Lung (tissue), 12 donors: ENCODE results near the gene SYNGR3. TPM values are rescaled to one million over a fixed set of nuclear protein-coding genes. Genes with fewer than 3 reads are reported as not detected.

ENCODE experiments used
- ATAC-seq: fragments of 200-7000 bp; cut with Tn5 transposase; one replicate; pipeline ENCODE4 v1.9.1; 2020; ENCODE audit warnings: moderate number of reproducible peaks; ENCODE audit not compliant: insufficient read depth, low FRiP score
- DNase-seq, 3 donors: peaks; one replicate each; pipeline ENCODE4 v3.0.0-alpha.2; 2013 to 2017
- H3K27ac ChIP-seq, 2 donors: one replicate each; pipeline ENCODE4 v1.5.1; 2013; ENCODE audit warnings: mild to moderate bottlenecking in 2 of 2, moderate library complexity in 2 of 2, control low read depth in 1 of 2, inconsistent platforms in 1 of 2, low read depth in 1 of 2, low read length in 1 of 2
- H3K27me3 ChIP-seq, 3 donors: one replicate each; pipeline ENCODE4 v1.5.1; 2013; ENCODE audit warnings: low read length in 2 of 3; ENCODE audit not compliant: control insufficient read depth in 3 of 3, insufficient read depth in 3 of 3
- H3K36me3 ChIP-seq, 4 donors: one replicate each; pipeline ENCODE4 v1.5.1; 2013; ENCODE audit warnings: low read length in 4 of 4, mild to moderate bottlenecking in 1 of 4, moderate library complexity in 1 of 4; ENCODE audit not compliant: control insufficient read depth in 4 of 4, insufficient read depth in 4 of 4
- H3K4me1 ChIP-seq, 5 donors: one replicate each; pipeline ENCODE4 v1.5.1; 2013; ENCODE audit warnings: low read length in 5 of 5, mild to moderate bottlenecking in 2 of 5, moderate library complexity in 1 of 5; ENCODE audit not compliant: control insufficient read depth in 5 of 5, insufficient read depth in 5 of 5
- H3K4me3 ChIP-seq: one replicate; pipeline ENCODE4 v1.5.1; 2013; ENCODE audit warnings: mild to moderate bottlenecking, control low read depth, moderate library complexity
- H3K9ac ChIP-seq, 2 donors: one replicate each; pipeline ENCODE4 v1.5.1; 2013; ENCODE audit warnings: low read length in 2 of 2, control low read depth in 1 of 2; ENCODE audit not compliant: insufficient read depth in 1 of 2
- H3K9me3 ChIP-seq, 4 donors: one replicate each; pipeline ENCODE4 v1.5.1; 2013; ENCODE audit warnings: low read length in 3 of 4, mild to moderate bottlenecking in 1 of 4, moderate library complexity in 1 of 4; ENCODE audit not compliant: control insufficient read depth in 4 of 4, insufficient read depth in 3 of 4
- WGBS, 2 donors: extraction: QIAGEN DNeasy Blood & Tissue Kit; methylation state at CpG; one replicate each; pipeline ENCODE4 v1.1.7; 2013; 5-methylcytosine and 5-hydroxymethylcytosine counted together
- polyA plus RNA-seq, 2 donors: library from polyadenylated mRNA; stranded (reverse); fragments of 200-250 nt; gene quantifications; one replicate each; pipeline ENCODE4 v1.2.1, GENCODE V29; 2013
- total RNA-seq, 2 donors: library from RNA; depleted of rRNA in 1 of 2; stranded (reverse); fragments of >200 nt in 1 of 2; gene quantifications; one replicate each; pipeline ENCODE4 v1.2.1, GENCODE V29; 2014 to 2021
- TF ChIP-seq, protein P1 (sequence below): IDR thresholded peaks from 2 replicates; pipeline ENCODE4 v1.5.1; 2012; ENCODE audit warnings: mild to moderate bottlenecking; ENCODE audit errors: control extremely low read depth, extremely low read depth
- donor health status: control.
- donor health status: control.
- donor health status: Bipolar disorder and iron deficiency.
- donor health status: healthy.
- donor health status: DM: yes; HTN: yes; CAD: no.

The SYNGR3 gene
- total and polyA plus RNA-seq, 4 donors = 0.10 to 0.69 (median 0.43) TPM

DNA sequence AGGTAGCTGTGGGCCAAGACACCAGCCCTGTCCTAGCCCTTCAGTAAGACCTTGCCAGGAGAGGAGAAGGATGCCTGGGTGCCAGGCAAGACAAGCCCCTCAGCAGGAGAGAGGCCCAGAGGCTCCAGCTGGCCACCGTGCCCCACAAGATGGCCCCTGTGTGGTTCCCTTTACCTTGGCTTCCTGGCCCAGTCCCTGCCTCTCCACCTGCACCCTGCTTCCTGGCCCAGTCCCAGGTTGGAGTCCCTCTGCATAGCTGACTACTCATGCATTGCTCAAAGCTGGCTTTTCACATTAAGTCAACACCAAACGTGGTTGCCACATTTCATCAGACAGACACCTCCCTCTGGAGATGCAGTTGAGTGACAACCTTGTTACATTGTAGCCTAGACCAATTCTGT is 4.0 kb downstream of the SYNGR3 start:
- no peak overlapping the region for H3K4me3 ChIP-seq
- H3K27me3 ChIP-seq = peaks cover 0 to 27% (median 24%) of the 10 kb centered on the region in 3 donors
- no peaks in the 10 kb centered on the region for H3K9me3 ChIP-seq
- peaks cover 0 to 7% (median 6%) of the 10 kb centered on the region in 5 donors for H3K4me1 ChIP-seq
- ATAC-seq = no peak
- WGBS, 2 donors = 50 to 57% methylated on average over 2 of the region's 2 CpGs
- H3K9ac ChIP-seq = no peak overlapping the region
- H3K27ac ChIP-seq = no peak overlapping the region
- TF ChIP-seq, protein P1, sequence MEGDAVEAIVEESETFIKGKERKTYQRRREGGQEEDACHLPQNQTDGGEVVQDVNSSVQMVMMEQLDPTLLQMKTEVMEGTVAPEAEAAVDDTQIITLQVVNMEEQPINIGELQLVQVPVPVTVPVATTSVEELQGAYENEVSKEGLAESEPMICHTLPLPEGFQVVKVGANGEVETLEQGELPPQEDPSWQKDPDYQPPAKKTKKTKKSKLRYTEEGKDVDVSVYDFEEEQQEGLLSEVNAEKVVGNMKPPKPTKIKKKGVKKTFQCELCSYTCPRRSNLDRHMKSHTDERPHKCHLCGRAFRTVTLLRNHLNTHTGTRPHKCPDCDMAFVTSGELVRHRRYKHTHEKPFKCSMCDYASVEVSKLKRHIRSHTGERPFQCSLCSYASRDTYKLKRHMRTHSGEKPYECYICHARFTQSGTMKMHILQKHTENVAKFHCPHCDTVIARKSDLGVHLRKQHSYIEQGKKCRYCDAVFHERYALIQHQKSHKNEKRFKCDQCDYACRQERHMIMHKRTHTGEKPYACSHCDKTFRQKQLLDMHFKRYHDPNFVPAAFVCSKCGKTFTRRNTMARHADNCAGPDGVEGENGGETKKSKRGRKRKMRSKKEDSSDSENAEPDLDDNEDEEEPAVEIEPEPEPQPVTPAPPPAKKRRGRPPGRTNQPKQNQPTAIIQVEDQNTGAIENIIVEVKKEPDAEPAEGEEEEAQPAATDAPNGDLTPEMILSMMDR = no peak
- DNase-seq = no peak
- peaks cover 0 to 12% (median 7%) of the 10 kb centered on the region in 4 donors for H3K36me3 ChIP-seq

DNA sequence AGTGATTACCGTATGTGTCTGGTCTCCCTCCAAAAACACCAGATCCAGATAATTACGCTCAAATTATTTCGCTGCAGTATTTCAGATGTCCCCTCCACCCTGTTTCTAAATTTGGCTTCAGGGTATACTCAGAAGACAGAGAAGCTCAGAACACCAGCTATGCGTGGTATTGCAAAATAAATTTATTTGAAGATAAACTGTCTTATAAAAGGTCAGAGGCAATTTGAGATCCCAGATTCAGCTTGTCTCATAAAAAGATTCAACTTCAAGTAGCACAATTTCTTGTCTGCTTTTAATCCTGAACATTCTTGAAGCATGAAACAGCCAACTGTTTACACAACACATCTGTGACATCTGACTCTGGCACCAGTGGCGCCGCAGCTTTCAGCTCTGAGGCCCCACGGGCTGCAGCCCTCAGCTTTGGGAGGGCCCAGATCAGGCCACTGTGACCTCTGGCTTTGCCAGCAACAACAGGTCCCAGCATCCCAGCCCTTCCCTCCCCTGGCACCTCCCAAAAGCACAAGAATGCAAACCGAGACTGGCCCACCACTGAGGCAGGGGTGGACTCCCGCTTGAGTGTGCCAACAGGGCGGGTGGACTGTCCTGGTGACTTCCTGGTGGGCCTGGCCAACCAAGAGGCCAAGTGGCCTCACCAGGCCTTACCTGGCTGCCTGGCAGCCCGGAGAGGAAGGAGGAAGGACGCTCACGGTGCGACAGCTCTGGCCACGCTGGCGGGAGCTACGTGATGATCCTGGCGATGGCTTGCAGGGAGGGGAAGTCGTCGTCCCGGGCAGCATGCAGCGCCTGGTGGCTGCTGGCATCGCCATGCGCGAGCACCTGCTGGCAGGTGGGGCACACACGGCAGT is 8.0 kb downstream of the SYNGR3 start:
- no peaks in the 10 kb centered on the region for H3K9me3 ChIP-seq
- H3K27me3 ChIP-seq = peaks cover 0 to 4% (median 0%) of the 10 kb centered on the region in 3 donors
- DNase-seq = peak in 2 of 3 donors; percentile 33 to 52
- peaks cover 2 to 50% (median 22%) of the 10 kb centered on the region in 4 donors for H3K36me3 ChIP-seq
- peak overlapping the region in 1 of 2 donors; percentile 20 for H3K27ac ChIP-seq
- H3K4me3 ChIP-seq = no peak overlapping the region
- no peaks in the 10 kb centered on the region for H3K4me1 ChIP-seq
- 83 to 87% methylated on average over 26 of the region's 26 CpGs for WGBS, 2 donors
- peak; percentile 20 for ATAC-seq
- TF ChIP-seq, protein P1 = no peak
- H3K9ac ChIP-seq = no peak overlapping the region

DNA sequence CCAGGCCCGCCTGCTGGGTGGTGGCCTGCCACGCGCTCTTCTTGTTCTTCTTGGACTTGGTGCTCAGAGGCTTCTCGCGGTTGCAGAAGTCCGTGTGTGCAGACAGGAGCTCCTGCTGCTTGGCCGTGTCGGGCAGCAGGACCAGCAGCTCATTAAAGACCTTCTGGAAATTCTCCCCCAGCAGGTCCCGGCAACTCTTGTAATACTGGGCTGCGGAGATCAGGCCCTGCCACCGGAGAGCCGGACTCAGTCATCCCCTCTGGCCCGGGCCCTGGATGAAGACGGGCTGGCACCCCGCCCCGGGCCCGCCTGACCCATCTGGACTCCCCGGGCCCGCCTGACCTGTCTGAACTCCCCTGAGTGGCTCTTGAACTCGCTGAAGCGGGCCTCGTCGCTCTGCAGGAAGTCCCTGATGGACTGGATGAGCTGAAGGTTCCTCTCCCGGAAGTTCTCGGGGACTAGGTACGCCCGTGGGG is 8.6 kb downstream of the SYNGR3 start:
- Histone ChIP-seq H3K4me1 (no peaks in the 10 kb centered on the region), H3K27ac (peak overlapping the region in 1 of 2 donors; percentile 20), H3K4me3 (no peak overlapping the region), H3K27me3 (no peaks in the 10 kb centered on the region), H3K36me3 (peaks cover 2 to 56% (median 26%) of the 10 kb centered on the region in 4 donors), H3K9me3 (no peaks in the 10 kb centered on the region), H3K9ac (no peak overlapping the region)
- ATAC-seq = no peak
- TF ChIP-seq, protein P1 = no peak
- DNase-seq = no peak
- WGBS, 2 donors = 90 to 97% methylated on average over 27 of the region's 27 CpGs
